Measurements from ENCODE around the gene ADARB2.

The ADARB2 gene

GRCh38 chr10:1182280-1183032 lies 554.9 kb downstream of the ADARB2 start:
- DNase-seq (ENCODE audit: low spot score): no peak
- in situ Hi-C loops (cut with MboI; ENCODE audit: low sequenced_read_pairs, unreplicated experiment): no loop called here
- TF ChIP-seq CTCF (IDR thresholded peaks at IDR 0.05; ENCODE audit: borderline replicate concordance, control extremely low read depth, extremely low read depth, insufficient read depth, missing control alignments): no peak

- DNase-seq (ENCODE audit: low spot score): no peak
- TF ChIP-seq CTCF (IDR thresholded peaks at IDR 0.05; ENCODE audit: borderline replicate concordance, control extremely low read depth, extremely low read depth, insufficient read depth, missing control alignments): no peak
- in situ Hi-C loops (cut with MboI; ENCODE audit: low sequenced_read_pairs, unreplicated experiment): no loop called here
Measured at GRCh38 chr10:1180836-1181235, 556.5 kb downstream of the ADARB2 start.

- in situ Hi-C loops (cut with MboI; ENCODE audit: low sequenced_read_pairs, unreplicated experiment): no loop called here
- no peak for DNase-seq (ENCODE audit: low spot score)
- no peak for TF ChIP-seq CTCF (IDR thresholded peaks at IDR 0.05; ENCODE audit: borderline replicate concordance, control extremely low read depth, extremely low read depth, insufficient read depth, missing control alignments)
Measured at GRCh38 chr10:1180071-1180730, 557.1 kb downstream of the ADARB2 start.

- no peak for TF ChIP-seq CTCF (IDR thresholded peaks at IDR 0.05; ENCODE audit: borderline replicate concordance, control extremely low read depth, extremely low read depth, insufficient read depth, missing control alignments)
- in situ Hi-C loops (cut with MboI; ENCODE audit: low sequenced_read_pairs, unreplicated experiment): no loop called here
- no peak for DNase-seq (ENCODE audit: low spot score)
Measured at GRCh38 chr10:1179346-1180070, 557.8 kb downstream of the ADARB2 start.

- no peak for DNase-seq (ENCODE audit: low spot score)
- no peak for TF ChIP-seq CTCF (IDR thresholded peaks at IDR 0.05; ENCODE audit: borderline replicate concordance, control extremely low read depth, extremely low read depth, insufficient read depth, missing control alignments)
- in situ Hi-C loops (cut with MboI; ENCODE audit: low sequenced_read_pairs, unreplicated experiment): no loop called here
Measured at GRCh38 chr10:1178506-1178905, 558.8 kb downstream of the ADARB2 start.

- no peak for DNase-seq (ENCODE audit: low spot score)
- TF ChIP-seq CTCF (IDR thresholded peaks at IDR 0.05; ENCODE audit: borderline replicate concordance, control extremely low read depth, extremely low read depth, insufficient read depth, missing control alignments): no peak
- in situ Hi-C loops (cut with MboI; ENCODE audit: low sequenced_read_pairs, unreplicated experiment): no loop called here
Measured at GRCh38 chr10:1177936-1178335, 559.4 kb downstream of the ADARB2 start.

All from GM13976 (cell line).